ENCODE results near the gene IL5.

DNA sequence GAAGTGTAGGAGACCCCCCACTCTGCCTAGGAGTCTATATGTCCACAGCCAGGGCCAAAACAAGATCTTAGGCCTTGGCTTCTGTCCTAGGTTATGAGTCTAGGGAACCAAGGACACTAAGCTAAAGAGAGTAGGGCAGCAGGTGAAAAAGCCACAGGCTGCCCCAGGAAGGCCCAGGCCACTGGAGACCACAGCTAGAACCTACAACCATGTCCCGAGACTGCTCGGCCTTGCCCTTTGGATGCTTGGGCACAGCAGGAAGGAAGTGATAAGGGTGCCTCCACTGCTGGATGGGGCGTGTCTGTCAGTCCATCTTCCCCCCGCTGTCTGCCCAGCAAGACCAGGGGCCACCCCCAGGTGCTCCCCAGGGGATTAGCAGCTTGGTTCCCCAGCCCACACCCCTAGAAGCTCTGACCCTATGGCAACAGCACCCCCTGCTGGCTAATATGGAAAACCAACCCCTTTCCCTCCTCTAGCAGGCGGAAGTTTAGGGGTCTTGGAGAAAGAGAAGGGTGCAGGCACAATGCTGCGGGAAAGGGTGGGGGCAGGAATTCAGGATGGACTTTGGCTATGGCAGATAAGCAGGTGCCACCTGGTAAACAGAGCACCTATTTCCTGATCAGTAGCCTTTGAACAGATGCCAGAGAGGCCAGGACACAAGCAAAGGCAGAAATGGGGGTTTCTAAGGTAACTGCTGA lies 42.2 kb downstream of the IL5 start:
- TF ChIP-seq POLR2A (IDR thresholded peaks at IDR 0.05): no peak
- TF ChIP-seq, protein P1, sequence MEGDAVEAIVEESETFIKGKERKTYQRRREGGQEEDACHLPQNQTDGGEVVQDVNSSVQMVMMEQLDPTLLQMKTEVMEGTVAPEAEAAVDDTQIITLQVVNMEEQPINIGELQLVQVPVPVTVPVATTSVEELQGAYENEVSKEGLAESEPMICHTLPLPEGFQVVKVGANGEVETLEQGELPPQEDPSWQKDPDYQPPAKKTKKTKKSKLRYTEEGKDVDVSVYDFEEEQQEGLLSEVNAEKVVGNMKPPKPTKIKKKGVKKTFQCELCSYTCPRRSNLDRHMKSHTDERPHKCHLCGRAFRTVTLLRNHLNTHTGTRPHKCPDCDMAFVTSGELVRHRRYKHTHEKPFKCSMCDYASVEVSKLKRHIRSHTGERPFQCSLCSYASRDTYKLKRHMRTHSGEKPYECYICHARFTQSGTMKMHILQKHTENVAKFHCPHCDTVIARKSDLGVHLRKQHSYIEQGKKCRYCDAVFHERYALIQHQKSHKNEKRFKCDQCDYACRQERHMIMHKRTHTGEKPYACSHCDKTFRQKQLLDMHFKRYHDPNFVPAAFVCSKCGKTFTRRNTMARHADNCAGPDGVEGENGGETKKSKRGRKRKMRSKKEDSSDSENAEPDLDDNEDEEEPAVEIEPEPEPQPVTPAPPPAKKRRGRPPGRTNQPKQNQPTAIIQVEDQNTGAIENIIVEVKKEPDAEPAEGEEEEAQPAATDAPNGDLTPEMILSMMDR (IDR thresholded peaks at IDR 0.05): peak; percentile 62 to 93 (median 81)
